K562 (cell line): Measurements from ENCODE around the gene HTR2B.

ENCODE experiments used
- EP300 ChIP-seq: IDR thresholded peaks from 2 replicates; pipeline ENCODE4 v1.6.1; 2012; ENCODE audit warnings: low read length, improper control_type of control experiment
- KAT2B ChIP-seq: IDR thresholded peaks from one replicate; pipeline ENCODE4 v1.6.1; 2012; ENCODE audit warnings: low read depth, mild to moderate bottlenecking, control low read depth, inconsistent platforms, low read length, moderate library complexity
- L3MBTL2 ChIP-seq: fragments of 450-650 bp; IDR thresholded peaks from 2 replicates; pipeline ENCODE4 v1.6.1; 2016; ENCODE audit warnings: mild to moderate bottlenecking, moderate library complexity
- NCOA2 ChIP-seq, 2 experiments: fragments of 450-650 bp; IDR thresholded peaks; 2 replicates each; pipeline ENCODE4 v1.6.1; 2018; ENCODE audit warnings: mild to moderate bottlenecking in 2 of 2, moderate library complexity in 1 of 2; ENCODE audit not compliant: partially characterized antibody in 2 of 2
- PHF20 ChIP-seq: fragments of 450-650 bp; IDR thresholded peaks from 2 replicates; pipeline ENCODE4 v1.6.1; 2018; ENCODE audit not compliant: partially characterized antibody
- POLR2AphosphoS5 ChIP-seq: IDR thresholded peaks from 2 replicates; pipeline ENCODE4 v1.6.1; 2011; ENCODE audit warnings: mild to moderate bottlenecking, low read depth, low read length, moderate library complexity; ENCODE audit not compliant: control insufficient read depth, insufficient read depth
- TF ChIP-seq, protein P1 (sequence below), 3 experiments: IDR thresholded peaks in 2 of 3; conservative IDR thresholded peaks in 1 of 3; 2 replicates each; pipeline ENCODE4 v1.5.1; 2011 to 2012; ENCODE audit warnings: low read length in 3 of 3, mild to moderate bottlenecking in 3 of 3, control low read depth in 2 of 3, improper control_type of control experiment in 1 of 3, inconsistent platforms in 1 of 3, low read depth in 1 of 3, mixed read lengths in 1 of 3, moderate library complexity in 1 of 3; ENCODE audit not compliant: insufficient read depth in 2 of 3
- TF ChIP-seq, protein P2 (sequence below): sonication (generic); formaldehyde crosslinking; IDR thresholded peaks from 2 replicates; pipeline ENCODE4 v1.8.1; 2023; ENCODE audit warnings: mild to moderate bottlenecking, missing genetic modification reagents

DNA sequence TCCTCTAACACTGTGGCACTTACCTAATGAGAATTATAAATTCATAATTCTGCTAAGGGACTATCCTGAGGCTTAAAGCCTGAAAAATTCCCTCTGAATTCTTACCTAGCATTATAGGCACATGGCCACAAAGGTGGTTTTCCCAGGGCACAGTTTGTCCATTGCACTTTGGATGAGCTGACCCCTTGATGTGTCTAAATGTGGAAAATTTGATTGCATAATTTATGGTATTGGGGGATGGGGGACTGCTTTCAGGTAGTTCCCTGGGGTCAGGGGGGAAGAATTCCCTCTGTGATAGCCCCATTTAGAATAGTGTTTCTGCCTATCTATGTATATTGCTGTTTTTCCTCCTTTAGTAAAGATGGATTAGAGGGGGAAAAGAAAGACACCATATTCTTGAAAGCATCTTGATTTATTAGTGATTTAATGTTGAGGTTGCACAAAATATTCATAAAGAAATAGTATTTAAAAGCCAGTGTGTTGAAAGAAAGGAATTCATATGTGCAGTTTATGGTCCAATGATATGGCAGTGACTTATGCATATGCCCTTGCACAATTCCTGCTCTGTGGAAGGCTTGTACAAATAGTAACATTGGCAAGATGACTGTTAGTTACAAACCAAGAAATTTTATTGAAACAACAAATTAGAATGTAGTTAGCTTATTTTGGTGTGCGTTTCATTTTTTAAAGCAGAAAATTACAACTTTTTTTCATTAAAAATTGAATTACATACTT, 8.7 kb upstream of the HTR2B start:
- TF ChIP-seq, protein P1, sequence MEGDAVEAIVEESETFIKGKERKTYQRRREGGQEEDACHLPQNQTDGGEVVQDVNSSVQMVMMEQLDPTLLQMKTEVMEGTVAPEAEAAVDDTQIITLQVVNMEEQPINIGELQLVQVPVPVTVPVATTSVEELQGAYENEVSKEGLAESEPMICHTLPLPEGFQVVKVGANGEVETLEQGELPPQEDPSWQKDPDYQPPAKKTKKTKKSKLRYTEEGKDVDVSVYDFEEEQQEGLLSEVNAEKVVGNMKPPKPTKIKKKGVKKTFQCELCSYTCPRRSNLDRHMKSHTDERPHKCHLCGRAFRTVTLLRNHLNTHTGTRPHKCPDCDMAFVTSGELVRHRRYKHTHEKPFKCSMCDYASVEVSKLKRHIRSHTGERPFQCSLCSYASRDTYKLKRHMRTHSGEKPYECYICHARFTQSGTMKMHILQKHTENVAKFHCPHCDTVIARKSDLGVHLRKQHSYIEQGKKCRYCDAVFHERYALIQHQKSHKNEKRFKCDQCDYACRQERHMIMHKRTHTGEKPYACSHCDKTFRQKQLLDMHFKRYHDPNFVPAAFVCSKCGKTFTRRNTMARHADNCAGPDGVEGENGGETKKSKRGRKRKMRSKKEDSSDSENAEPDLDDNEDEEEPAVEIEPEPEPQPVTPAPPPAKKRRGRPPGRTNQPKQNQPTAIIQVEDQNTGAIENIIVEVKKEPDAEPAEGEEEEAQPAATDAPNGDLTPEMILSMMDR (IDR thresholded peaks at IDR 0.05 in 2 of 3, conservative IDR thresholded peaks at IDR 0.05 in 1 of 3; ENCODE audit: insufficient read depth in 2 of 3, low read depth in 1 of 3, low read length in 3 of 3) = no peak
- TF ChIP-seq, protein P2, sequence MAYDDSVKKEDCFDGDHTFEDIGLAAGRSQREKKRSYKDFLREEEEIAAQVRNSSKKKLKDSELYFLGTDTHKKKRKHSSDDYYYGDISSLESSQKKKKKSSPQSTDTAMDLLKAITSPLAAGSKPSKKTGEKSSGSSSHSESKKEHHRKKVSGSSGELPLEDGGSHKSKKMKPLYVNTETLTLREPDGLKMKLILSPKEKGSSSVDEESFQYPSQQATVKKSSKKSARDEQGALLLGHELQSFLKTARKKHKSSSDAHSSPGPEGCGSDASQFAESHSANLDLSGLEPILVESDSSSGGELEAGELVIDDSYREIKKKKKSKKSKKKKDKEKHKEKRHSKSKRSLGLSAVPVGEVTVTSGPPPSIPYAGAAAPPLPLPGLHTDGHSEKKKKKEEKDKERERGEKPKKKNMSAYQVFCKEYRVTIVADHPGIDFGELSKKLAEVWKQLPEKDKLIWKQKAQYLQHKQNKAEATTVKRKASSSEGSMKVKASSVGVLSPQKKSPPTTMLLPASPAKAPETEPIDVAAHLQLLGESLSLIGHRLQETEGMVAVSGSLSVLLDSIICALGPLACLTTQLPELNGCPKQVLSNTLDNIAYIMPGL (CRISPR knock-in tag) = no peak
- TF ChIP-seq KAT2B = no peak
- TF ChIP-seq PHF20 = no peak
- no peak for TF ChIP-seq L3MBTL2
- TF ChIP-seq POLR2AphosphoS5 = no peak
- TF ChIP-seq NCOA2 (IDR thresholded peaks at IDR 0.05; ENCODE audit: partially characterized antibody in 2 of 2) = no peak
- no peak for TF ChIP-seq EP300
